Measurements from ENCODE around the gene SORBS1.

SORBS1 gene

GRCh38 chr10:95536017-95536416 is 25.2 kb downstream of the SORBS1 start:
- Histone ChIP-seq H3K36me3 (peaks cover 0 to 5% (median 0%) of the 10 kb centered on the region in 3 donors), H3K9me3 (no peaks in the 10 kb centered on the region), H3K27ac (peak overlapping the region; percentile 88 to 89), H3K4me1 (peaks cover 0 to 100% (median 86%) of the 10 kb centered on the region in 4 donors), H3K4me3 (peak overlapping the region in 1 of 2 donors; percentile 20), H3K27me3 (no peaks in the 10 kb centered on the region)
- peak; percentile 49 to 89 for DNase-seq
- intact Hi-C loops (cut with DNase I; ENCODE audit: low total_unique reads) = no loop called here
- peak in 1 of 2 experiments; percentile 32 for TF ChIP-seq CTCF (IDR thresholded peaks at IDR 0.05)

- Histone ChIP-seq H3K27ac (peak overlapping the region; percentile 88 to 89), H3K4me1 (peaks cover 0 to 100% (median 87%) of the 10 kb centered on the region in 4 donors)
These were observed 25.6 kb downstream of the SORBS1 start for GRCh38 chr10:95535526-95535925.

GRCh38 chr10:95533590-95533989 is 27.6 kb downstream of the SORBS1 start:
- intact Hi-C loops (cut with DNase I; ENCODE audit: low total_unique reads) = no loop called here
- H3K4me3 ChIP-seq = no peak overlapping the region
- H3K9me3 ChIP-seq = no peaks in the 10 kb centered on the region
- DNase-seq = no peak
- peaks cover 0 to 99% (median 85%) of the 10 kb centered on the region in 4 donors for H3K4me1 ChIP-seq
- peaks cover 0 to 4% (median 0%) of the 10 kb centered on the region in 3 donors for H3K36me3 ChIP-seq
- H3K27ac ChIP-seq = peak overlapping the region; percentile 88 to 89
- no peak for TF ChIP-seq CTCF (IDR thresholded peaks at IDR 0.05)
- H3K27me3 ChIP-seq = no peaks in the 10 kb centered on the region

More at GRCh38 chr10:95535526-95535925, 25.6 kb downstream of the SORBS1 start:
- no peaks in the 10 kb centered on the region for H3K9me3 ChIP-seq
- no peak overlapping the region for H3K4me3 ChIP-seq
- intact Hi-C loops (cut with DNase I; ENCODE audit: low total_unique reads) = no loop called here
- DNase-seq = no peak
- H3K27me3 ChIP-seq = no peaks in the 10 kb centered on the region
- no peak for TF ChIP-seq CTCF (IDR thresholded peaks at IDR 0.05)
- H3K36me3 ChIP-seq = peaks cover 0 to 5% (median 0%) of the 10 kb centered on the region in 3 donors

GRCh38 chr10:95532536-95532935 is 28.6 kb downstream of the SORBS1 start:
- Histone ChIP-seq H3K36me3 (no peaks in the 10 kb centered on the region), H3K27me3 (no peaks in the 10 kb centered on the region), H3K9me3 (no peaks in the 10 kb centered on the region), H3K4me3 (no peak overlapping the region), H3K27ac (peak overlapping the region; percentile 88 to 89), H3K4me1 (peaks cover 0 to 99% (median 85%) of the 10 kb centered on the region in 4 donors)
- no peak for DNase-seq
- intact Hi-C loops (cut with DNase I; ENCODE audit: low total_unique reads) = no loop called here
- TF ChIP-seq CTCF (IDR thresholded peaks at IDR 0.05) = no peak

- Histone ChIP-seq H3K36me3 (no peaks in the 10 kb centered on the region), H3K4me3 (no peak overlapping the region), H3K4me1 (peaks cover 0 to 99% (median 82%) of the 10 kb centered on the region in 4 donors), H3K27ac (peak overlapping the region; percentile 88 to 89), H3K27me3 (no peaks in the 10 kb centered on the region), H3K9me3 (no peaks in the 10 kb centered on the region)
- intact Hi-C loops (cut with DNase I; ENCODE audit: low total_unique reads) = no loop called here
- no peak for TF ChIP-seq CTCF (IDR thresholded peaks at IDR 0.05)
- DNase-seq = no peak
These were observed 29.2 kb downstream of the SORBS1 start for GRCh38 chr10:95531994-95532399.
